Jurkat, Clone E6-1 (cell line): Measurements from ENCODE around the gene BRCA1.

Source experiments
- DNase-seq: peaks from one replicate; pipeline ENCODE4 v3.0.0-alpha.2; 2011; ENCODE audit warnings: low read depth, low spot score
- H3K4me3 ChIP-seq: 2 replicates; pipeline ENCODE4 v1.5.1; 2011; ENCODE audit warnings: mild to moderate bottlenecking, low read length, control low read depth, moderate library complexity

The BRCA1 gene

GRCh38 chr17:43030137-43030767, 94.9 kb downstream of the BRCA1 start:
- H3K4me3 ChIP-seq = no peak overlapping the region
- no peak for DNase-seq

- no peak for DNase-seq
- no peak overlapping the region for H3K4me3 ChIP-seq
Observed at GRCh38 chr17:43028221-43028861, 96.8 kb downstream of the BRCA1 start.

- H3K4me3 ChIP-seq = no peak overlapping the region
- DNase-seq = no peak
Observed at GRCh38 chr17:43027091-43028032, 97.8 kb downstream of the BRCA1 start.

DNA sequence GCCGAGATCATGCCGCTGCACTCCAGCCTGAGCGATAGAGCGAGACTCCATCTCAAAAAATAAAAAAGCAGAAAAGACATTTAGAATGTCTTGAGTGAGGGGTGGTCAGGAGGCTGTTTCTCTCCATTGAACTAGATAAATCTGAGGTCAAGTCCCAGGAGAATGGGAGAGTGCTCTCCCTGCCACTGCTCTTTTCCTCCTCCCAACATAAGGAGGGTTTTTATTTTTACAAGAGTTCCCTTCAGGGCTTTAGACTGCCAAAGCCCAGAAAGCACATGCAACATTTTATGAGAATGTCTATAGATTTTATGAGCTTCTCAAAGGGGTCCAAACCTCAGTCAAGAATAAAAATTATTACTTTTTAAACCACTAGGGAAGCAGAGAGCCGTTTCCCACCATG, 98.6 kb downstream of the BRCA1 start:
- DNase-seq = no peak
- no peak overlapping the region for H3K4me3 ChIP-seq

DNA sequence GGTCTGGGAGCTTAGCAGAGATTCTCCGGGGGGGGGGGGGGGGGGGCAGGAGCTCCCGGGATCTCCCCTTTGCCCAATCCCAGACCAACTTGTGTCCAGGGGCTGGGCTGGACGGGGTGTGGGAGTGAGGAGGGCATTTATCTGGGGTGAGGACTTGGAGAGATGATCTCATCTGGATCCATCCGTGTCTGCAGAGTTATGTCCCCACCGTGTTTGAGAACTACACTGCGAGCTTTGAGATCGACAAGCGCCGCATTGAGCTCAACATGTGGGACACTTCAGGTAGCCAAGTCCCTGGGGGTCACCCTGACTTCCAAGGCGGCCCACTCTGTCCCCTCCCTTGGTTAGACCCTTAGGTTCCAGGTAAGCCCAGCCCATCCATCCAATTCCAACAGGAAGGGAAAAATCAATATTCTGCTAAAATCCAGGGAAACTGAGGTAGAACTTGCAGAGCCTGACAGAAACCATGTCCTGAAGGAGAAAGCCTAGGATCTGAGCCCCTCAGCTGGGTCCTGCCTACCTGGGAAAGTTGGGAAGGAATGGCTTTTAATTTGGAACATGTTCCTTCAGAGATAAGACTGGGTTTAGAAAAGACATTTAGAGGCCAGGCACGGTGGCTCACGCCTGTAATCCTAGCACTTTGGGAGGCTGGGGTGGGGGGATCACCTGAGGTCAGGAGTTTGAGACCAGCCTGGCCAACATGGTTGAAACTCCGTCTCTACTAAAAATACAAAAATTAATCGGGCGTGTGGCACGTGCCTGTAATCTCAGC, 99.2 kb downstream of the BRCA1 start:
- H3K4me3 ChIP-seq = no peak overlapping the region
- no peak for DNase-seq

GRCh38 chr17:43025290-43025657, 99.9 kb downstream of the BRCA1 start:
- peak overlapping the region; percentile 35 for H3K4me3 ChIP-seq
- no peak for DNase-seq

- H3K4me3 ChIP-seq = peak within 1 kb of the TSS; percentile 73
Observed at GRCh38 chr17:43024407-43025289, 100.5 kb downstream of the BRCA1 start, which contains the start of gene RND2. TSS of gene RND2 (plus strand) at chr17:43025231. CDS start at chr17:43025348, 117 bp downstream.

GRCh38 chr17:43021741-43022512, 103.2 kb downstream of the BRCA1 start, which contains the start of gene VAT1:
TSS of gene VAT1 (minus strand) at chr17:43022385. CDS start at chr17:43022322, 63 bp downstream.
- H3K4me3 ChIP-seq = peak within 1 kb of the TSS; percentile 91
- DNase-seq = no peak

More at GRCh38 chr17:43024407-43025289, 100.5 kb downstream of the BRCA1 start, which contains the start of gene RND2:
- DNase-seq = peak; percentile 82

DNA sequence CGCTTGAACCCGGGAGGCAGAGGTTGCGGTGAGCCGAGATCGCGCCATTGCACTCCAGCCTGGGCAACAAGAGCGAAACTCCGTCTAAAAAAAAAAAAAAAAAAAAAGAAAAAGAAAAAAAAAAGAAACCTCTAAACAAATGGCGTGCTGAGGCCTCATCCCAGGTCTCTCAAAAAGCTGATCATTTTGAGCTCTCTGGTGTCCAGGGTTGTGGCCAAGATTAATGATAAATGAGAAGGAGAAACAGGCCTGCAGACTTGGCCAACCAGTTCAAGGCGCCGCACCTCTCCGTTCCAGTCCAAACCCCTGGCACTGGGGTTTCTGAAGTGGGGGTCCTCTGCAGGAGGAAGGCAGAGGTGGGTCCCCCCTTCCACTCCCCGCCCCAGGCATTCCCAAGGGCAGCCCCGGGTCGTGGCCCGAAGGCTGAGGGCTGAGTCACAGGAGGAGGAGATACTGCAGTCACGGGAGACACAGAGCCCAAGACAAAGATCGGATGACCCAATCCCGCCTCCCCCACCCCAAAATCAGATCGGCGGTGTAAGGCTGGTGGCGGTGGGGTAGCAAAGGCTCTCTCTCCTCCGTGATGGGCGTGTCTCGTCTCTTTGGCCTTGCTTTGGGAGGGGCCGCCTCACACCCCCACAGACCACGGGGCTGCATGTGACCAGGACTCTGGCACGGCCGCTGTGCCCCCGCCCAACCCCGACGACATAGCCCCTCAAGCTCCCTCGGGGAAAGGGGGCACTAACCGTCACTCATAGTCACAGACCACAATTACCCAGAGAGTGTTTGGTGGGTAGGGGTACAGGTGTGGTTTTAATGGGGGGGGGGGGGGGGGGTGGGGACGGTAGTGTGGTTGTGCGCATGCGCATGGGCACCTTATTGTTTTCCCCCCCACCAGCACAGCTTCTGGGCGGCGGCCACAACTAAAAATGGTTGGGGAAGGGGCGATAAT, 104.1 kb downstream of the BRCA1 start:
- DNase-seq = no peak
- peak overlapping the region; percentile 91 for H3K4me3 ChIP-seq

DNA sequence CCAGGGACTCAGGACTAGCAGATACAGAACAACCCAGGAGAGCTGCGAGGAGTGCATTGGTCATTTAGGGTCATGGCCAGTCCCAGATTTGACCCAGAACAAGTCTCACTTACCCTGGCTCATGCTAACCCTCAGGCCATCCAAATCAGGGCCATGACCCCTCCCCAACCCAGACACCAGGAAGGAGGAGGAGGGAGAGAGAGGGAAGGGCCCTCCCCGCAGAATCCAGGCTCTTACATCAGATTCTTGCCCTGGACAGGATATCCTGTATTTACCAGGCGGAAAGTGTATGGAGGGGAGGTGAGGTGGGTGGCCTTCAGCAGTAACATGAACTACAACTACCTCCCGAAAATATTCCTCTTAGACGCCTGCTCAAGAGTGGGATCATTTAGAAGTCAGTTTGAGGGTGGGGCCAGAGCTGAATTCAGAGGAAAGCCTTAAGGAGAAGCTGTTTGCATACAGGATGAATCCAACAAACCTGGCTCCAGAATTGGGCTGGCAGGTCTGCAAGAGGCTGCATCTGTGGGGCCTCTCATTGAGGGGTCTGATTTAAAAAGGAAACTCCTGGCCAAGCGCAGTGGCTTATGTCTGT, 105.0 kb downstream of the BRCA1 start:
- no peak for DNase-seq
- peak overlapping the region; percentile 36 for H3K4me3 ChIP-seq

DNA sequence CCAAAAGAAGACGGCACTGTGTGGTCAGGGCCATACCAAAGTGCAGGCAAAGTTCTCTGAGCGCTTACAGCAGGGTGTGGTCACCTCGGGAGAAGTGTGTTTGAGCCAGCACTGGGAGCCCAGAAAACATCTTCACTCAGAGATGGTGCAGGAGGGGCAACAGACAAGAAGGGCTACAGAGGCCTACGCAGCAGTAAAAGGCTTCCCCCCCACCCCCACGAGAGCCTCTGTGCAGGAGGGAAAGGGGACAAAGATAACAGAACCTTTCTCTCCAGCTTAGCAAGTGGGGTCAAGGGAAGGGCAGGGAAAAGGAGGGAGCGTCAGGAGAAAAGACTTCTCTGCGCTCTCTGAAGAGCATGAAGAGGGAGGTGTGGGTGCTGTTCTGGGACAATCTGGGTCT, 105.7 kb downstream of the BRCA1 start:
- H3K4me3 ChIP-seq = peak overlapping the region; percentile 36
- DNase-seq = no peak

DNA sequence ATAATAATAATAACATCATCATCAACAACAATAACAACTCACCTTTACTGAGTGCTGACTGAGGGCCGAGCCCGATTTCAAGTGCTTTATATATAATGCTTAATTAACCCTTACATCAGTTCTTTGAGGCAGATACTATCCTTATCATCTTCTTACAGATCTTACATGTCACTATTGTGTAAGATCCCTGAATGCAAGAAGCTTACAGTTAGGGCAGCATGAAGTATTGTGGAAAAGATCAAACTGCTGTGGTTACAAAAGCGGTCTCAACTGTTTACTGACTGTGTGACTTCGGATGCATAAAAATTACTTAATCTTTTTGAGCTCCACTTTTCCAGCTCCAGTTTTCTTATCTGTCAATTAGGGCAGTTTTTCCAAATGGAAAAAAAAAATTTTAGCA, 106.2 kb downstream of the BRCA1 start:
- DNase-seq = peak; percentile 95
- H3K4me3 ChIP-seq = peak overlapping the region; percentile 36

- DNase-seq = peak; percentile 81
- peak overlapping the region; percentile 29 for H3K4me3 ChIP-seq
Observed at GRCh38 chr17:43018008-43018853, 106.9 kb downstream of the BRCA1 start.

DNA sequence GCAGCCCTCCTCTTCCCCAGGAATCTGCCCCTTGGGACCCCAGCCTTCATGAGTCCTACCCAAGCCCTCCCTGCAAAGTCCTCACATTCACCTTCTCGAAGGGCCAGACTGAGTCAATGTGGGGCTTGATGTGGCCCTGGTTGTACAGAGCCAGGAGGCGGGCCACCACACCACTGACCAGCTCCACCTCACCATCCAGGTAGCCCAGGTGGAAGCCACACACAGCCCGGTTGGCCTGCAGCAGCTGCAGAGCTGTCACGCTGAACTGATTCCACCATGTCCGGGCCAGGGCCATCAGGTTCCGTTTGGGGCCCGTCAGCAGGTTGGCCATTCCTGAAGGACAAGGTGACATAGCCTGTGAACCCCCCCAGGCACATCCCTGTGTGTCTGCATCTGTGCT, 108.9 kb downstream of the BRCA1 start:
- DNase-seq = no peak

DNA sequence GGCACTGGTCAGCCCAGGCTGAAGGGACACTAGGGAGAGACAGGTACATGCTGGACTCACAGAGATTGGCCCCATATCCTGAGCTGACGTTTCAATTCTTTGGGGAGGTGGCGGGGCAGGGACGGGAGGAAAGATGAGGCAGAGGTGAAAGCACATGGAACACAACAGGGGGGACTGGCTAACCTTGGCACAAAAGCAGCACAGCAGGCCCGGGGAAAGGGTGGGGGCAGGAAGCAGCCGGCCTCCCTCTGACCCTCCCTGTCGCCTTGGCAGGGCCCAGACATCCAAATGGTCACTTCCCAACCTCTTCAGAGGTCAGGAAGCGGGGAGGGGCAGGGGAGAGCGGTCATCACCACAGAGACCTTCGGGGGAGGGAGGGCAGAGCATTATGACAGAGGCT, 109.6 kb downstream of the BRCA1 start:
- H3K4me3 ChIP-seq = no peak overlapping the region
- DNase-seq = no peak

More for the DNA sequence above, 108.9 kb downstream of the BRCA1 start:
- no peak overlapping the region for H3K4me3 ChIP-seq
